ENCODE data around the gene MBD5.

Gene MBD5

DNA sequence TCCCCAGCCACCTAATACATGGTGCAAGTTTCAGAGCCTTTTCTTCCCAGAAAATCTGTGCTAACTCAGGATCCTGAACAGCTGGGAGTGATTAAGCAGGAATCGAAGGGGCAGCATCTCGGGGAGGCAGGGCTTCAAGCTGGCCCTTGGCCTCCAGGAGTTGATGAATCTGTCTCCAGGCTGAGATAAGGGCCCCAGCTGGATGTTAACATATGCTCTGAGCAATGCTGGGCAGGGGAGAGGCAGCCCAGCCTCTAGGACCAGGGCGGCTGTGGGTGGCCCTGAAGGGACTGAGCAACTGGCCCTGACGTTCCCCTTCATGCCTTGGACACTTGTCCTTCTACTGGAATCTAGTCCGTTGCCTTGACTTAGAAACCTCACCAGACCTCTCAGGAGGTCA lies 539.6 kb downstream of the MBD5 start:
- no peak for DNase-seq

DNA sequence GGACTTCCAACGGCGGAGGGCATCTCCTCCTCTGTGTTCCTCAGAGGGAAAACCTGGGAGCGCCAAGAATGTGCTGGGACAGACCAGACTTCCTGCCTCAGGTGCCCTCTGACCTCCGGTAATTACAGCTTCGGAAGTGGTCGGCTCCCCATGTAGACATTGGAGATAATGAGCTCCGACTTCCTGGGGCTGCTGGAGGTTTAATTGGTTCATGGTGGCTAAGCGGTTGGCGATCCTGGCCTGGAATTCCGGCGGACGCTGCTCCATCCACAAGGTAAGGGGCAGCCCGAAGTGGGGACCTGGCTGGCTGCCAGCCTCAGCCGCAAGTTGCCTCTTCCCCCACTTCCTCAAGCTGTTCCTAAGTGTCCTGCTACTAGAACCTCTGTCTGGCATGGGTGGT lies 540.5 kb downstream of the MBD5 start:
- no peak for DNase-seq

DNA sequence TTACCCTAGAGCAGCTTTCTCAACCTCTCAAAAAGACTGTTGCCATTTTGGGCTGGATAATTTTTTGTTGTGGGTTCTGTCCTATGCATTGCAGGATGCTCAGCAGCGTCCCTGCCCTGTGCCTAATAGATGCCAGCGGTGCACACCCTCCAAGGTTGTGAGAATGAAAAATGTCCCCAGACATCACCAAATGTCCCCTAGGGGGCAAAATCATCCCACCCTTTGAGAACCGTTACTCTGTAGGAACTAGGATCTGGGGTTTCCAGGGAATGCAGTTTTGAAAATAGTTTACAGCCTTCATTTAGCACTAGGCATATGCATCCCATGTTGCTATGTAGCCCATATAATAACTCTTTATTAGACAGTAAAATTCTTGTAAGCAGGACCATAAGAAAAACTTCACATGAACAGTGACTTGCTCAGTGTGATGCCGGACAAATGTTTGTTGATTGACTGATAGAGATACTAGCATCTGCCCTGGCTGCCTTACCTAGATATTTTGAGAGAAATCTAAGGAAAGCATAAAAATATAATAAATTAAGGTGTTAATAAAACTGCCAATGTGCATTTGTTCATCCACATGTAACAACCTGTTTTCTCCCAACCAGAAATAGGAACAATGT lies 544.5 kb downstream of the MBD5 start:
- DNase-seq: no peak
